Uterus (tissue), 2 donors: ENCODE data around the gene STXBP1.

Source experiments
- CTCF ChIP-seq, 4 experiments: fragments of 200-600 bp in 2 of 4; fragments of 450-650 bp in 2 of 4; sonication (generic) in 2 of 4; IDR thresholded peaks; one replicate each; pipeline ENCODE4 v1.5.1; 2016 to 2019; ENCODE audit warnings: antibody characterized with exemption in 4 of 4, mild to moderate bottlenecking in 2 of 4, moderate library complexity in 1 of 4
- POLR2A ChIP-seq, 2 donors: fragments of 450-650 bp; IDR thresholded peaks; one replicate each; pipeline ENCODE4 v1.6.1; 2016; ENCODE audit warnings: antibody characterized with exemption in 2 of 2, mild to moderate bottlenecking in 1 of 2, moderate library complexity in 1 of 2

DNA sequence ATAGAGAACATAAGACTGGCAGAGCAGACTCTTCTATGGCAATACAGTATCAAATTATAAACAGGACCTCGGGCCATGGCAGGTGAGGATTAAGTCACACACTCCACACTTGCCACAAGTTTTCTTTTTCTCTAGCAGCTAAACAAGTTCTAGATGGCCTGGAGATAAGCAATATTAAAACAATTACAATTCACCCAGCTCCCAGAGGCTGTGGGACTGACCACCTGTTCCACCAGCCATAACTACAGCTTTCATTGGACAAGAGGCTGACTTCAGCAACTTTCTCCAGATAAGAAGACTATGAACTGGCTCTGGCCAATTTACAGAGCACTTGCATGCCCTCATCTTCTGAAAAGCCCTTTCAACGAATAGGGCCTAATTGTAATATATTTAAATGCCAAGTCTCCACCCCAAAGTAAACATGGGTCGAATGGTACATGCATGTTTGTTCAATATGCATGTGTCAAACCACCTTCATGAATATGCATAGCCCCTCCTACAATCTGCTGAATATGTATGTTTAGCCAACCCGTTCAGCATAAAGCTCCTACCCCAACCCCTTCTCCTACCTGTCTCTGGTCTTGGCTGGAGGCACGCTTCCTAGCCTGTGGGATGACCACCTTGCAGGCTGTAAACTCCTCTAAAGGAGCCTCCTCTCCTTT lies 88.6 kb downstream of the STXBP1 start:
- TF ChIP-seq CTCF (IDR thresholded peaks at IDR 0.05) (no peak), POLR2A (IDR thresholded peaks at IDR 0.05) (no peak)
